CD4-positive, alpha-beta T cell (primary cell): Measurements from ENCODE around the gene TPK1. TPM values are rescaled to one million over a fixed set of nuclear protein-coding genes. Genes with fewer than 3 reads are reported as not detected.
"Not testable (repeated sequence)": the region's sequence is repeated elsewhere in the genome, so short reads cannot be mapped to it uniquely, and the experiment has no call there.

Experiments used
- ATAC-seq: fragments of 200-7000 bp; cut with Tn5 transposase; one replicate; pipeline ENCODE4 v1.10.0; 2022; ENCODE audit warnings: mild to moderate bottlenecking; ENCODE audit not compliant: poor library complexity
- CTCF ChIA-PET: fragments of 350-600 bp; sonication (Branson Sonifier 250); formaldehyde crosslinking; loops from one replicate; lab custom pipeline; 2021; ENCODE audit warnings: antibody characterized with exemption, inconsistent platforms; lab: Charles Lee
- POLR2A ChIA-PET: fragments of 350-600 bp; sonication (Branson Sonifier 250); formaldehyde crosslinking; loops from one replicate; lab custom pipeline; 2021; ENCODE audit warnings: antibody characterized with exemption, inconsistent platforms; lab: Charles Lee
- DNase-seq, 14 experiments: peaks; one replicate each; pipeline ENCODE4 v3.0.0-alpha.2; 2013 to 2020; ENCODE audit warnings: mixed read lengths in 2 of 14
- H3K27ac ChIP-seq, 2 donors: one replicate each; pipeline versions ENCODE4 v1.5.1 to v1.7.0; 2013; ENCODE audit warnings: low read length in 2 of 2, low read depth in 1 of 2, mild to moderate bottlenecking in 1 of 2
- H3K27me3 ChIP-seq, 2 experiments: 1 replicate in 1 of 2; 2 replicates in 1 of 2; pipeline versions ENCODE4 v1.6.1 to v1.7.0; 2013; ENCODE audit warnings: low read length in 2 of 2, control low read depth in 1 of 2, mild to moderate bottlenecking in 1 of 2, moderate library complexity in 1 of 2; ENCODE audit not compliant: insufficient read depth in 2 of 2, control insufficient read depth in 1 of 2
- H3K36me3 ChIP-seq: one replicate; pipeline ENCODE4 v1.6.1; 2013; ENCODE audit warnings: low read length, control low read depth; ENCODE audit not compliant: insufficient read depth
- H3K4me1 ChIP-seq: one replicate; pipeline ENCODE4 v1.6.1; 2013; ENCODE audit warnings: low read length, control low read depth; ENCODE audit not compliant: insufficient read depth
- H3K4me3 ChIP-seq: one replicate; pipeline ENCODE4 v1.5.1; 2013; ENCODE audit warnings: mild to moderate bottlenecking, low read length, moderate library complexity
- H3K9me3 ChIP-seq, 2 experiments: 1 replicate in 1 of 2; 2 replicates in 1 of 2; pipeline versions ENCODE4 v1.6.1 to v1.7.0; 2013; ENCODE audit warnings: low read length in 2 of 2, mild to moderate bottlenecking in 2 of 2, control low read depth in 1 of 2, moderate library complexity in 1 of 2; ENCODE audit not compliant: control insufficient read depth in 1 of 2, insufficient read depth in 1 of 2
- H3K27ac Mint-ChIP-seq: one replicate; pipeline ENCODE4 v1.8.0; 2020; ENCODE audit warnings: mixed read lengths
- H3K27me3 Mint-ChIP-seq: one replicate; pipeline ENCODE4 v1.8.0; 2021; ENCODE audit warnings: mixed read lengths
- H3K36me3 Mint-ChIP-seq: one replicate; pipeline ENCODE4 v1.8.0; 2021; ENCODE audit warnings: low read depth, mixed read lengths
- H3K4me1 Mint-ChIP-seq: one replicate; pipeline ENCODE4 v1.8.0; 2021; ENCODE audit warnings: low read depth, mixed read lengths
- H3K4me3 Mint-ChIP-seq: one replicate; pipeline ENCODE4 v1.8.0; 2020; ENCODE audit warnings: mild to moderate bottlenecking, mixed read lengths
- H3K9me3 Mint-ChIP-seq: one replicate; pipeline ENCODE4 v1.8.0; 2020; ENCODE audit warnings: mixed read lengths
- CTCF ChIP-seq: fragments of 200-600 bp; IDR thresholded peaks from one replicate; pipeline ENCODE4 v1.8.0; 2022; ENCODE audit warnings: antibody characterized with exemption, mild to moderate bottlenecking
- intact Hi-C, 2 experiments: fragments of 100-400 bp; cut with DNase I in 1 of 2; cut with micrococcal nuclease in 1 of 2; formaldehyde crosslinking; loops; one replicate each; pipeline versions ENCODE4 v1.15.1 to v1.9.0; 2023 to 2025; cut with DNase I, micrococcal nuclease
- total RNA-seq, 174 experiments: library from RNA in 2 of 174; stranded (reverse) in 2 of 174; gene quantifications; one replicate each; pipeline ENCODE4 v1.2.3 and lab custom pipeline; 2021 to 2026

The TPK1 gene
- total RNA-seq, 2 experiments from 2014 or later = 17.1 to 17.8 TPM

GRCh38 chr7:144805627-144806239 is 30.1 kb downstream of the TPK1 start:
- ChIA-PET POLR2A (interaction anchor here (3.5 kb wide), 1 partner anchor 31 kb away, joined by 20 read pairs; the partner anchor contains the start of gene TPK1), CTCF (no interaction called here)
- H3K27me3 Mint-ChIP-seq = no peaks in the 10 kb centered on the region
- Histone ChIP-seq H3K4me3 (no peak overlapping the region), H3K4me1 (no peaks in the 10 kb centered on the region), H3K27ac (no peak overlapping the region), H3K27me3 (no peaks in the 10 kb centered on the region), H3K9me3 (no peaks in the 10 kb centered on the region), H3K36me3 (peaks cover 4% of the 10 kb centered on the region)
- no peak overlapping the region for H3K27ac Mint-ChIP-seq
- no peak for ATAC-seq
- peaks cover 48% of the 10 kb centered on the region for H3K36me3 Mint-ChIP-seq
- no peak for TF ChIP-seq CTCF
- no peak overlapping the region for H3K4me3 Mint-ChIP-seq
- H3K4me1 Mint-ChIP-seq = peaks cover 79% of the 10 kb centered on the region
- intact Hi-C loops = loop anchor here in 1 of 2 experiments (5.0 kb wide), 1 partner anchor 37 kb away; no protein-coding TSS in a partner anchor
- H3K9me3 Mint-ChIP-seq = peaks cover 5% of the 10 kb centered on the region
- no peak for DNase-seq

- H3K27me3 Mint-ChIP-seq, H3K4me3 ChIP-seq, ATAC-seq, H3K4me3 Mint-ChIP-seq, intact Hi-C loops, H3K27ac ChIP-seq, DNase-seq, H3K27ac Mint-ChIP-seq, H3K27me3 ChIP-seq, H3K9me3 ChIP-seq, H3K36me3 ChIP-seq, H3K4me1 ChIP-seq: not testable (repeated sequence)
- ChIA-PET CTCF (interaction anchor here (1.1 kb wide), 1 partner anchor 34 kb away, joined by 3 read pairs; no protein-coding TSS in a partner anchor), POLR2A (interaction anchor here (0.7 to 3.3 kb wide), 4 partner anchors 12 to 36 kb away, joined by 3 to 16 read pairs (median 5); partner anchors contain the start of gene TPK1)
- H3K4me1 Mint-ChIP-seq = peaks cover 71% of the 10 kb centered on the region
- H3K9me3 Mint-ChIP-seq = peaks cover 14% of the 10 kb centered on the region
- H3K36me3 Mint-ChIP-seq = peaks cover 84% of the 10 kb centered on the region
These were observed 35.0 kb downstream of the TPK1 start for GRCh38 chr7:144800678-144801436.

GRCh38 chr7:144796919-144797318 is 38.9 kb downstream of the TPK1 start:
- H3K27me3 Mint-ChIP-seq = no peaks in the 10 kb centered on the region
- POLR2A ChIA-PET = interaction anchor here (1.5 kb wide), 1 partner anchor 39 kb away, joined by 3 read pairs; no protein-coding TSS in a partner anchor
- no peak for TF ChIP-seq CTCF
- H3K27me3 ChIP-seq = no peaks in the 10 kb centered on the region
- H3K4me1 ChIP-seq = no peaks in the 10 kb centered on the region
- no peak overlapping the region for H3K27ac ChIP-seq
- H3K4me3 ChIP-seq = no peak overlapping the region
- peaks cover 46% of the 10 kb centered on the region for H3K4me1 Mint-ChIP-seq
- no peak for DNase-seq
- H3K9me3 Mint-ChIP-seq = peaks cover 12% of the 10 kb centered on the region
- no peak overlapping the region for H3K27ac Mint-ChIP-seq
- H3K36me3 ChIP-seq = peaks cover 5% of the 10 kb centered on the region
- intact Hi-C loops = no loop called here
- no peak overlapping the region for H3K4me3 Mint-ChIP-seq
- H3K36me3 Mint-ChIP-seq = peaks cover 50% of the 10 kb centered on the region
- H3K9me3 ChIP-seq = peaks cover 0 to 4% of the 10 kb centered on the region in 2 experiments
- ATAC-seq = no peak
- CTCF ChIA-PET = no interaction called here
